Fibroblast of skin of right biceps (primary cell): ENCODE measurements around the gene QDPR.

Experiments
- DNase-seq: peaks from one replicate; pipeline ENCODE4 v3.0.0-alpha.2; 2013

Gene QDPR

DNA sequence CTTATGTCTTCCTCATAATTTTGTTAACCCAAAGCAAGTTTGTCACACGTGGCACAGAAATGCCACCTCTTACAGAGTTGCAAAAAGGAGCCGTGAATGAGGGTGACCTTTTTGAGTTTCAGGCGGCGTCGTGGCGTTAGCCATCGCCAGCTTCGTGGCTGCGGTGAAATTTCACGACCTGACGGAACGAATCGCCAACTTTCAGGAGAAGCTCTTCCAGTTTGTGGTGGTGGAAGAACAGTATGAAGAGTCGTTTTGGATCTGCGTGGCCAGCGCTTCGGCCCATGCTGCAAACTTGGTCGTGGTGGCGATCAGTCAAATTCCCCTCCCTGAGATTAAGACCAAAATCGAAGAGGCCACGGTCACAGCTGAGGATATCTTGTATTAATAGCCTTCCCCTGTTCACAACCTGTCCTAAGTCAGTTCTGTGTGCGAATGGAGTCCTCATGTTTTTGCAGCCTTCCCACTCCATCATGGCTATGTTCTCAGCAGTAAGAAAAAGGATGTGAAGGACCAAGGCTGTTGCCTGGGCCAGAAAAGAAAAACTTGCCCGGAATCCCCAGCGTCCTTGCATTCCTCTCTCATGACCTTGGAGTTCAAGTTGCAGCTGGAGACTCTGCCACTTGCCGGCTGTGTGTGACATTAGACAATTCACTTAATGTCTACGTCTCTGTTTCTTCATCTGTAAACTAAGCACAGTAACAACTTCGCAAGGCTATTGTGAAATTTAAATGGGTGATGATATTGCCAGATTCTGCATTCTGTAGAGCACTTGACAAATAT, 15.0 kb upstream of the QDPR start:
- no peak for DNase-seq

DNA sequence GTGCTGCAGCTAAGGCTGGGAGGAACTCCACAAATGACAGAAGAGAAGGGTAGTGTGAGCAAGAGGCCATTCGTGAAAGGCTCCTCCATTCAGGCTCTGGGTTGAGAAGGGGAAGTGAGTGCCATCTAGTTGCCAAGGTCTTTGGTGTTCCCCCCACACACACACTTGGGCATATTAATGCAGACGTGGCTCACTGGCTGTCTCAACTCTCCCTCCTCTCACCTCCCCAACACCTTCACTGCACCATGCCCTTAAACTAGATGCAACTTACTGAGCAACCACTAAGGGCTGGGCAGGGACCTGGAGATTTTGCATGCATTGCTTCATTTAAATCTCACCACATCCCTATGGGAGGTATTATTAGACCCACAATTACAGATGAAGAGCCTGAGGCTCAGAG, 11.8 kb upstream of the QDPR start:
- no peak for DNase-seq

DNA sequence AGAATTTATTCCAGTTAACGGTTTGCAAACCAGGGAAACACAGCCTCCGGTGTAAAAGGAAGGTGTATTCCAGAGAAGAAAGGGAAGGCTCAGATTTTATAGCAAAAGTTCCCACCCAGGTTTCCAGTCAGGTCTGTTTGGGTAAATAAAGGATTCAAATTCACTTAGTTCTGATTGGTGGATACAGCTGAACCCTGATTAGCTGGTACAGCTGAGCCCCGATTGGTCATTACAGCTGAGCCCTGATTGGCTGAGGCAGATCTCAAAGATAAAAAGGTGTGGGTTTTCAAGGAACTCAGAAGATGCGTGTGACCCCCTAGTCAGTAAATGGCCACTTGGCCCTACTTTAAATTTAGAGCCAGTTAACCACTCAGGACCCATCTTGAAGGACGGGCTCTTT, 9.7 kb upstream of the QDPR start:
- DNase-seq: no peak

DNA sequence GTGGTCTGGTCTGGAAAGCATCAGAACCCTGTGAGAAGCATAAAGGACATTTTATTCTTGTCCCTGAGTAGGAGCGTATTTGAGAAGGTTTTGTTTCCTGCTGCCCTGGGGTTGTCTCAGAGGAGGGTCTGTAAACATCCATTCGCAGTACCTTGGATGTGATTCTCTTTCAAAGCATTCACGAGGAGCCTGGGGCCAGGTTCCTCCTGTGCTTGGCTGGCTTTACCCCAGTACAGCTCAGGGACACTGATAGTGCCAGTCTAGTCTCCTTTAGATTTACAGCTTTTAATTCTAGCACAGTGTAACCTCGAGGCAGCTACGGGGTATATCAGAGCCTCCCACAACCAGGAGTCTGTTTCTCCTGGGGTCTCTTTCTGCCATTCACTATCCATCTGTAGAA, 5.8 kb upstream of the QDPR start:
- DNase-seq: no peak

DNA sequence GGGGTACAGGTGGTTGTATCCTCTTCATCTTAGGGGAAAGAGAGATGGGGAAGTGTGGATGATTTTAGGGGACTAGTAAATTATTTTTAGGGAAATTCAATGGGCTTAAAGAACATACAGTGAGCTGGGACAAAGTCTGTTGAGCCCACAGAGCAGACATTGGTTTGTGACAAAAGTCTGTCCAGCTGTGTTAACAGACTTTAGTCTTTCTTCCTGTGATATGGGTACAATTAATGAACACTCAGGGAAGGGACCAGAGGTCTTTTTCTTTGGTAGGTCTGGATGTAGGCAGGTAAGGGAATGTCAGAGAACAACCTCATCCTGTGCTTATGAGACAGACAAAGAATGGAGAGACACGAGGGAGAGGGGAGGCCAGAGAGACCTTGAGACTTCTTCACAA, 5.1 kb upstream of the QDPR start:
- no peak for DNase-seq

DNA sequence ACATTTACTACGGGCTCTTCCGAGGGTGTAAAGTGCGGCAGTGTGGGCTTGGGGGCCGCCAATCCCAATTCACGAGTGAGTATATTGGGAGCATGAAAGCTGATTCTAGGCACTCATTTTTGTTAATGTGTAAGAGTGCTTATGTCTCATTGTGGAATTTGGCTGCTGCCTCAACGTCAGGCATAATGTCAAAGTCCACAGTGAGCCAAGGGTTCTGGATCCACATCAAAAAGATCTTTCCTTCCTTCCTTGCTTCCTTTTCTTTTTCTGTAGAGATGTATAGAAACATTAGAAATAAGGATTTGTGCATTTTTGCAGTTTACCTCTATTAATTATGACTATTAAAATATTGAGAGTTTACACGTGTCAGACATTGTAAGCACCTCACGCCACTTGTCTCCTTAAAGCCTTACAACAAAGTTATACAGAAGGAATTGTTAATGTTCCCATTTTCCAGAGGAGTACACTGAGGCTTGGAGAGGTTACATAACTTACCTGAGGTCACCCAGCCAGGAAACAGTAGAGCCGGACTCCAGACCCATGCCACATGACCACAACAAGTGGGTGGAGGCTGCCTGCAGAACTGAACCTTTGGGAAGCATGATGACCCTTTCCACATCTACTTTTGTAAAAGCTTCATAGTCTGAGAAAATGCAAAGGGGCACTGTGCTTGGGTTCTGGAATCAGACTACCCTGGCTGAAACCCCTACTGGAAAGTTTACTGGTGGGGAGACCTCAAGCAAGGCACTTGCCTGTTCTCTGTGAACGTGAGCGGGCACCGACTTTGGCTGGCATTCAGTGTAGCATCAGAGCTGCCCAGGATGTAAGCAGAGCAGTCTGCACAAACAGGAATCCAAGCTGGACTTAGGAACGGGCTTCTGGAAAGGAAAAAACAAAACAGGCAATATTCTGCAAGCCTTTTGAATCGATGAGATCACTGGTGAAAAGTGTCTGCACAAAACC, 3.8 kb upstream of the QDPR start:
- DNase-seq: no peak

DNA sequence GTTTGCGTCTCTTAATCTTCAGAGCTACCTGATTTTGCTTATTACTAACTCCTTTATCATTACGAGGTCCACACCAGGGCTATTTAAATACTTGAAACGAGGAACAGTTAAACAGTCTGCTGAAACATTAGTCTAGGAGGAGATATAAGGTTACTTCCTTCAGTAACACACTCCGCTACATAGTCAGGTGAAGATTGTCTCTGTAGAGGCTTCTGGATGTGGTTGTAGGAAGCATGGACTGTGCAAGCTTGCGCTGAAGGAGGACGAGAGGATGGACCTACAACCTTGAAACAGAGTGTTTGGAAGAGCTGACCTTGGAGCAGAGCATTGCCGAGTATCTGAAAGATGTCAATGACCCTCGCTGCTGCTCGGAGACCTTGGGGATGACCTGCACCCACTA, 3.0 kb upstream of the QDPR start, which contains the start of gene CLRN2:
Gene CLRN2, plus strand, starts transcription at position 301 of the 400 bp plus-strand sequence. CDS start 102 bp downstream, outside the sequence.
- DNase-seq: no peak

GRCh38 chr4:17512973-17513665, 1.2 kb upstream of the QDPR start:
- DNase-seq: no peak

GRCh38 chr4:17511509-17511949, 361 bp downstream of the QDPR start:
- DNase-seq: peak; percentile 47

DNA sequence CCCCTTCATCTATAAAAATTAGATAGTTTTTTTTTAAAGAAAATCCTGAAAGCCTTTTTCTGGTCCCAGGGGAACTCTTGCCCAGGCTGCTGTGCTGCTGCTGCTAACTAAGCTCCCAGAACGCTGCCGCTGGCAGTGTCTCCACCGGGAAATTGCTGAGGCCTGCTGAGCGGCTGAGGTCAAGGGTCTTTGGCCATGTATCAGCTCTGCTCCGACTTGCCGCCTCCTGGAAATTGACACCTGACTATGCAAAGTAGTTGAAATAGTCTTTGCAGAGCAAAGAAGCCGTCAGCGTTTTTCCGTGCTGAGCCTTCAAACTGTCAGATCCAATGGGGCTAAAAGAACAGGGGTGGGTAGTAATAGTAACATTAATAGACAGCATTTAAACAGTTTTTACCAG, 839 bp downstream of the QDPR start:
- DNase-seq: peak; percentile 7

DNA sequence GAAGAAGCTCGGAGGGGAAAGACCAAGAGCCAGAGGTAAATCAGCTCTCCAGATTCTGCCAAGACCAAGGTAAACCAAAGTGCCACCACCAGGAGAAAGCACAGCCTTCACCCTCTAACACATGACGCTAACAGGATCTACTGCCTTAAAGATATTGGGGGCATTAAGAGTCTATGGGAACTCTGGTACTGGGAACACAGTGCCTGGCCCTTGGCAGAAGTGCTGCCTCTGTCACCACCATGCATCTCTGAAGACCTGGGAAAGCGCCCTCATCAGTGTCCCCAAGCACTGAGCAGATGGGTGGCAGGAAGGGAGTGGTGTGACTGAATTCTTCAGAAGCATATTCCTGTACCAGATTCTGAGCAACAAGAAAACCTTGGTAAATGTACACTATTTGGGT, 1.3 kb downstream of the QDPR start:
- no peak for DNase-seq

- DNase-seq: no peak
These were observed 7.8 kb downstream of the QDPR start for GRCh38 chr4:17504081-17504480.

DNA sequence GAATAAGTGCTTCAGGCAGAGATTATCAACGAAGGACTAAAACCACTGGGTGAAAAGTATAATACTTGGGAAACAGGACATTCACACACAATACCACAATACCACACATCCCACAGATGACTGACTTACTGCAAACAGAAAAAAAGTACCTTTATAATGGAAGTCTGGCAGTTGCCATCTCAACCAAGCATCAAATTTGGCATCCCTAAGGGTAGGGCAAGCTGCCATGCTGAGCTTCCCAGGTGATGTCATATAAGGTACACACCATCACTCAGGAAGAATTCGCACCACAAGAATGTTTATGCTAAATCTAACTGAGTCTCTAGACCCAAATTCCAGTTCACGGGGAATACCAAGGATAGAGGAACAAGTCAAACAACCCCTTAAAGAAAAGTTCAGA, 9.1 kb downstream of the QDPR start:
- peak; percentile 47 for DNase-seq

GRCh38 chr4:17500574-17500973, 11.3 kb downstream of the QDPR start:
- no peak for DNase-seq

DNA sequence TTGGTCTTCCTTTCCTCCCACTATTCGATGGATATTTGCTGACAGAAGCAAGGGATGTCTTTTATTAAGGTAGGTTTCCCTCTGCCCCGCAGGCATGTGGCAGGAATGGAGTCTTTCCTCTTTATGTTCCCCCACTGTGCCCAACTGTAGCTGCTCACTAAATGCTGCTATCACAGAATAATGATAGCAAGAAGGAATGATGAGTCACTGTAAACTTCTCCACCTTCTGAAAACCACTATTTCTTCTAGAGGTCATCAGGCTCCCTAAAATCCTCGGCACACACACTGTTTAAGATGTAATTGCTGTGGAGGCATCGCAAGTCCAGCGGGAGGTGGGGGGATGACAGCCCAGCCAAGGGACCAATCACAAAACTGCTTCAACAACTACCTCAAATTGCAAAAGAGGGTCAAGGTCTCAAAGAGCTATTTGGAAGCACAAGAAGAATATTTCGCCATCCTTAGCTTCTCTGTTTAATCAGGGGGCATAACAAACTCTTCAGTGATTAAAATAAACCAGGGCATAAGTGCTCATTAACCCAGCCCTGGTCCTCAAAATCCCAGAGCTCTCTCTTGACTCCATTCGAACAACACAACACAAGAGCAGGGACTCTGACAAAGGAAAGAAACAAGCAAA, 13.9 kb downstream of the QDPR start:
- no peak for DNase-seq

- peak; percentile 84 for DNase-seq
These were observed 17.4 kb downstream of the QDPR start for GRCh38 chr4:17494258-17495190.

- no peak for DNase-seq
These were observed 18.3 kb downstream of the QDPR start for GRCh38 chr4:17493619-17494018.

DNA sequence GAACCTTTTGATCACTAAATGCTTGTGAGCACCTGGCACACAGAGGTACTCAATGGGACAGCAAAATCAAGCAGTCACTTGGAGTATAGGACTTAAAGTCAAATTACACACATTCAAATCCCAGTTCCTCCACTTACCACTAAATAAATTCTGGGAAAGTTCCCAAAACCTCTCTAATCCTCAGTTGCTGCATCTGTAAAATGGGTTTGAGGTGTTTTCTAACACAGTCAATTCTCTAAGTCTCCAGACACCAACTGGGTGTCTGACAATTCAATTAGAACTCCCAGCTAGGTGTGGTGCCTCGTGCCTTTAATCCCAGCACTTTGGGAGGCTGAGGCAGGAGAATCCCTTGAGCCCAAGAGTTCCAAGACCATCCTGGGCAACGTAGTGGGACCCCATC, 19.0 kb downstream of the QDPR start:
- DNase-seq: no peak

- DNase-seq: peak; percentile 54
These were observed 19.7 kb downstream of the QDPR start for GRCh38 chr4:17492058-17492741.

GRCh38 chr4:17491196-17491595, 20.7 kb downstream of the QDPR start:
- no peak for DNase-seq

DNA sequence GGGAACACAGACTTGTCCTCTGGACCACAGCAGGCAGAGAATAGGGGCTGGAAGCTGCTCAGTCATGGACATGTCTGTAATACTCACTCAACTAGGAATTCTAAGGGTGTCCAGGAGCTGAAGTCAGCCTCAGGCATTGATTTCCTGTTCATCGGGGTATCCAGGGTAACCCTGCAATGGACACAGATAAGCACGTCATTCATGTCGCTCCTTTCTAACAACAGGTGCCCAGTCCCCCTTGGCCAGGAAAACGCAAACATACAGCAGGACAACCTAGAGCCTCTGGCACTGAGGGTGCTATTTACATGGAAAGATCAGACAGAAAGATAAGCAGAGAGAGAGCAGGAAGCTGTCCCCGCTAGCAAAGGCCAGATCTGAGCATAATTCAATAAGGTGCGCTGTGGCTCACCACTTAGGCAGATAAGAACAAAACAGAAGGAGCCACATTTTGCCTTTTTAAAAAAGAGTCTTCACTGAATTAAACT, 21.3 kb downstream of the QDPR start:
- DNase-seq: no peak
